HUDEP-2 (cell line): ENCODE measurements around the gene CBL.
"Not testable (repeated sequence)": the region's sequence is repeated elsewhere in the genome, so short reads cannot be mapped to it uniquely, and the experiment has no call there.

Experiments used
- DNase-seq, 76 experiments: peaks; one replicate each; lab custom pipeline; 2025; ENCODE audit not compliant: unreplicated experiment in 76 of 76; lab: John Stamatoyannopoulos, UW

Gene CBL

DNA sequence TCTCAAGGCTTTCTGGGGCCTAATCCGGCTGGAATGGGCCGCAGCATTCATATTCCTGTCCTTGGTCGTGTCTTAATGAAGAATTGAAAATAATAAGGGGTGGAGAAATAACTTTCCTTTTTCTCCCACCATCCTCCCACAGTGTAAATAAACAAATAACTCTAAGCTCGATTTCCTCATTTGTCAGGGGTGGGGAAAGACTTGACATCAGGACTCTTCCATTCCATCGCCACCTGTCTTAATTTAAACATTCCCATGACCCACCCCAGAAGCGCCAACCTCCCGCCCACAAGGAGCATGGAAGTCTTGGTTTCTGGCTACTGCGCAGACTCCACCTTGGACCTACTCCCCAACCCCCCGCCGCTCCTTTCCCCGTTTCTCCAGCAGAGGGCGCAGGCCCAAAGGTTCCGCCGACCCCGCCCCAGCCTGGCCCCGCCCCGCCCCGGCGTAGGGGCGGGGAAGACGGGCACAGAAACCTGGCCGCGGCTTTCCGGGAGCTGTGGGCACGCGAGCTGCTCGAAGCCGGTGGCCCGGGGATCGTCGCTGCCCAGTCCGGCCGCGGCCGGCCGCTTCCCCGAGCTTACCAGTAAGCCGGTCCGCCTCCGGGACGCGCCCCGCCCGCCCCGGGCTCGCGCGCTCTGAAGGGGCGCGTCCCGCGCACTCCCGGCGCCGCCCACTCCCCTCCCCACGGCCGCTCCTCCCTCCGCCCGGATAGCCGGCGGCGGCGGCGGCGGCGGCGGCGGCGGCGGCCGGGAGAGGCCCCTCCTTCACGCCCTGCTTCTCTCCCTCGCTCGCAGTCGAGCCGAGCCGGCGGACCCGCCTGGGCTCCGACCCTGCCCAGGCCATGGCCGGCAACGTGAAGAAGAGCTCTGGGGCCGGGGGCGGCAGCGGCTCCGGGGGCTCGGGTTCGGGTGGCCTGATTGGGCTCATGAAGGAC is at the start of gene CBL:
CBL (plus strand) TSS at position 766 of the 937 bp plus-strand sequence; CDS start at position 845, 79 bp downstream.
- peak in 73 of 76 experiments; percentile 29 to 95 (median 84) for DNase-seq

- DNase-seq = no peak
Observed at GRCh38 chr11:119156496-119156895, 49.6 kb upstream of the CBL start.

- peak in 4 of 76 experiments; percentile 4 to 15 (median 8) for DNase-seq
Observed at GRCh38 chr11:119157063-119157462, 49.1 kb upstream of the CBL start.

GRCh38 chr11:119158467-119158866 is 47.7 kb upstream of the CBL start:
- DNase-seq = no peak

GRCh38 chr11:119160151-119160550 is 46.0 kb upstream of the CBL start:
- DNase-seq = no peak

GRCh38 chr11:119161871-119162270 is 44.3 kb upstream of the CBL start:
- DNase-seq = no peak

DNA sequence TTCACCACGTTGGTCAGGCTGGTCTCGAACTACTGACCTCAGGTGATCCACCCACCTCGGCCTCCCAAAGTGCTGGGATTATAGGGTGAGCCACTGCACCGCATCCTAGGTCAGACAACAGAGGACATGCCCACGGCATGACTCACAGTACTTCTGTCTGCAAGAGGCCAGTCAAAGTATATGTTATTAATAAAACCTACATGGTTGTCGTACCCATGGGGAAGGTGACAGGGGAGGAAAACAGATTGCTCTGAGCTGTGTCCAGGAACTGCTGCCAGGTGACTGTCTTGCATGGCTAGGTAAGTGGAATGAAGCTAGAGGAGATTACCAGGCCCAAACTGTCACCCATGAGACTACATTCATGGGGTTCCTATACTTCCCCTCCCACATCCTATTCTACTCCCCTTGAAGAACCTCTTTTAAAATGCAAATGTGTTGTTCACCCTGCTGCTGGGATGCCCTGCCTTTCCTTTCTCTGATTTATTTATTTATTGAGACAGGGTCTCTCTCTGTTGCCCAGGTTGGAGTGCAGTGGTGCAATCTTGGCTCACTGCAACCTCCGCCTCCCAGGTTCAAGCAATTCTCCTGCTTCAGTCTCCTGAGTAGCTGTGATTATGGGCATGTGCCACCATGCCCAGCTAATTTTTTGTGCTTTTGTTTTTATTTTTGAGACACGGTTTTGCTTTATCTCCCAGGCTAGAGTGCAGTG is 39.6 kb upstream of the CBL start:
- no peak for DNase-seq

- DNase-seq = not testable (repeated sequence)
Observed at GRCh38 chr11:119167077-119167458, 39.1 kb upstream of the CBL start.

DNA sequence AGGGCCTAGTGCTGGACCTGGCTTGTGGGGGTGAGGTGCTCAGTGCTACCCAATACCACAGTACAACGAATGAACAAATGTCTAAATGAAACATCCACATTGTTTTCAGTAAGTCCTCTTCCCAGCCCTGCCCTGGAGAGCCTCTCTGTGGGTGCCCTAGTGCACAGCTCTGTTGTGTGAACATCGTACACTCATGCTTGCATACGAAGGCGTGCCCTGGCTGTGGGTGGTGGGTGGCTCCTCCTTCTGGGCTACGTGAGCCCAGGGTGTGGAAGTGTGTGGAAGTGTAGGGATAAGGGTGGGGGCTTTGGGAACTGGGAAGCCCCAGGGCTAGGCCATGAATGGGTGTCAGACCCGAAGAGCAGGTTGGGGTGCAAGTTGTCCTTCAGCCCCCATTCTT is 38.2 kb upstream of the CBL start:
- no peak for DNase-seq

DNA sequence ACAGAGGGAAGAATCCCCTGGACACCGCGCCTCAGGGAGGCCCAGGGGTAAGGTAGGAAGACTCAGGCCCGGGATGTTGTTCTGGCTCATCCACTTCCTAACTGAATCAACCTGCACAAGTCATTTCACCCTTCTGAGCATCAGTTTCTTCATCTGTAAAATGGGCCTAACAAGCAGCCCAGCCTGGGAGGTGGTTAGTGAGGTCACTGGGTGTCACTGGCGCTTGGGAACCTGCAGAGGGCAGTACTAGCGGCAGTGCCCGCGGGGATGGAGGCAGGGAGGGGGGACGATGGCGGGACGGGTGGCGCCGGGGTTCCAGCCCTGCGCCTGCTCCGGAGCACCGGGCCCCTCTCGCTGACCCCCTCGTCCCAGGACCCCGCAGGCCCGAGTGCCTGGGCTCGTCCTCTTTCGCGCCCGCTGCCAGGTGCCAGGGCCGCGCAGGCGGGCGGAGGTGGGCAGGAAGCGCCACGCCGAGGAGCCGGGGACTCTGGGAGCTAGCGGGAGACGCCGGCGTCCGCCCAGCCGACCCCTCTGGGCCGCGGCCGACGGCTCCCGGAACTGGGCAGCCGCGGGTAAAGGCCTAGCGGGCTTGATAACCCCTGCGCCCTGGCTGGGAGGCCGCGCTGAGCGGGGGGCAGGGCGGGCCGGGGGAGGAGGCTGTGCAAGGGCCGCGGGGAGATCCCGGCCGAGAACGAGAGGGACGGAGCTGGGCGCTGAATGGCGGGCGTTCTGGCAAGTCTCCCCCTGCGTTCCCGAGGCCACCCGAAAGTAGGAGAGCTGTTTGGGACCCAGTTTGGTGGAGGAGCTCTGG is 37.5 kb upstream of the CBL start, which contains the start of gene NLRX1:
NLRX1 (plus strand) TSS at position 255 of the 811 bp plus-strand sequence. CDS start 2,679 bp downstream, outside the sequence.
- DNase-seq = peak in 74 of 76 experiments; percentile 8 to 86 (median 70)

GRCh38 chr11:119169282-119169719 is 36.8 kb upstream of the CBL start:
- peak in 7 of 76 experiments; percentile 7 to 41 (median 27) for DNase-seq

DNA sequence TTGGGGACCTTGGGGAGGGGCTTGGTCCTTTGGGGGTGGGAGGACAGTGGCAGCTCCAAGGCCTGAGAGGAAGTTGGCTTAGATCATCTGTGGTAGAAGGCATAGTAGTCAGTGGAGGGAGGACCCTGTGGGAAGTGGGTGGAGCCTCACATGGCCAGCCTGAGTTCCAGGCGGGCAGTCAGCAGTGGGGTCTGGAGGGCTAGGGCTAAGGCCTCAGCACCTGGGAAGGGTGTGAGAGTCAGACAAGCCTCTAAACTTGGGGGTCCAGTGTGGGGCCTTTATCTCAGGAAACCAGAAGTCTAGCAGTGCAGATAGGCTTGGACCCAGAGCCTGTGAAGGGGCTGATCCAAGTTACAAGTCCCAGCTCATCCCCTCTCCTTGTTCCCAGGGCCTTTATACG is 33.6 kb upstream of the CBL start:
- DNase-seq = peak in 2 of 76 experiments; percentile 5 to 13

GRCh38 chr11:119173453-119173852 is 32.7 kb upstream of the CBL start:
- DNase-seq = no peak

- DNase-seq = no peak
Observed at GRCh38 chr11:119175493-119176077, 30.6 kb upstream of the CBL start.

DNA sequence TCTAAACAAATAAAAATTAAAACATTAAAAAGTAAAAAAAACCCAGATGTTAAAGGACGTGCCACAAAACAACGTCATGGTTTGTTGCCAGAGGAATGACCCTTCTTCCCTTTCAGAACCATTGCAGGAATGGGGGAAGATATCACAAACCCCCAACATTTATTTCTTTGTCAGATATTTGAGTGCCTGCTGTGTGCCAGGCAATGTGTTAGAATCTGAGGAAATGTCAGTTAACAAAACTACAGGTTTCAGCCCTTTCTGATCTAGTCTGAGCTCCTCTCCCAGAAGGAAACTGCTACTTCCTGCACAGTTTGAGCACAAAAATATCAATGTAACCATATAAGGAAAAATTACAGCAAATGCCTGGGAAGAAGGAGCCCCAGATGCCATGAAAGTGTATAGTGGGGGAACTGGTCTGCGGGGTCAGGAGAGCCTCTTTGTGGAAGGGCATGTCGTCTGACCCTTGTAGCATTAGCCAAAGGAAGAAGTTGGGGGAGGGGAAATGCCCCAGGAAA is 27.9 kb upstream of the CBL start:
- DNase-seq = no peak

GRCh38 chr11:119179342-119179741 is 26.8 kb upstream of the CBL start:
- DNase-seq = no peak

DNA sequence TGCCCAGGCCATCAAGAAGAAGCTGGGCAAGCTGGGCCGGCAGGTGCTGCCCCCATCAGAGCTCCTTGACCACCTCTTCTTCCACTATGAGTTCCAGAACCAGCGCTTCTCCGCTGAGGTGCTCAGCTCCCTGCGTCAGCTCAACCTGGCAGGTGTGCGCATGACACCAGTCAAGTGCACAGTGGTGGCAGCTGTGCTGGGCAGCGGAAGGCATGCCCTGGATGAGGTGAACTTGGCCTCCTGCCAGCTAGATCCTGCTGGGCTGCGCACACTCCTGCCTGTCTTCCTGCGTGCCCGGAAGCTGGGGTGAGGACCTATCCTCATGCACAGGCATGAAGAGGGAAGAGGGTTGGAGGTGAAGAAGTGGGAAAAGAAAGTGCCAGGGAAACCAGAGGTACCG is 26.2 kb upstream of the CBL start:
- DNase-seq = no peak

- no peak for DNase-seq
Observed at GRCh38 chr11:119180729-119181676, 25.1 kb upstream of the CBL start.
